H1 (cell line): ENCODE results near the gene TMEM232.

ENCODE experiments used
- BRCA1 ChIP-seq: IDR thresholded peaks from 2 replicates; pipeline ENCODE4 v1.6.1; 2012; ENCODE audit warnings: low read depth, low read length, improper control_type of control experiment
- EP300 ChIP-seq, 2 experiments: IDR thresholded peaks; 1 replicate in 1 of 2; 2 replicates in 1 of 2; pipeline ENCODE4 v1.6.1; 2011 to 2012; ENCODE audit warnings: low read depth in 2 of 2, low read length in 2 of 2, mild to moderate bottlenecking in 2 of 2, borderline replicate concordance in 1 of 2, inconsistent platforms in 1 of 2, moderate library complexity in 1 of 2
- NRF1 ChIP-seq: IDR thresholded peaks from 2 replicates; pipeline ENCODE4 v1.6.1; 2011; ENCODE audit warnings: mild to moderate bottlenecking, low read depth, low read length, improper control_type of control experiment
- PHF8 ChIP-seq: fragments of 200-600 bp; sonication (generic); conservative IDR thresholded peaks from 2 replicates; pipeline ENCODE4 v1.7.1; 2012; ENCODE audit warnings: low read depth, mild to moderate bottlenecking, inconsistent platforms, low read length, moderate library complexity
- POLR2A ChIP-seq, 2 experiments: IDR thresholded peaks; 1 replicate in 1 of 2; 2 replicates in 1 of 2; pipeline ENCODE4 v1.6.1; 2011; ENCODE audit warnings: low read depth in 2 of 2, low read length in 2 of 2, mild to moderate bottlenecking in 2 of 2; ENCODE audit errors: control extremely low read depth in 1 of 2
- POLR2AphosphoS5 ChIP-seq: IDR thresholded peaks from 2 replicates; pipeline ENCODE4 v1.6.1; 2011; ENCODE audit warnings: low read depth, low read length
- TAF1 ChIP-seq: IDR thresholded peaks from 2 replicates; pipeline ENCODE4 v1.6.1; 2011; ENCODE audit warnings: mild to moderate bottlenecking, low read depth, low read length
- YY1 ChIP-seq: IDR thresholded peaks from 2 replicates; pipeline ENCODE4 v1.6.1; 2011; ENCODE audit warnings: low read depth, mild to moderate bottlenecking, low read length
- TF ChIP-seq, protein P1 (sequence below), 3 experiments: IDR thresholded peaks; 1 replicate in 2 of 3; 2 replicates in 1 of 3; pipeline versions ENCODE4 v1.5.1 to v1.6.1; 2011; ENCODE audit warnings: low read length in 3 of 3, mild to moderate bottlenecking in 3 of 3, inconsistent platforms in 2 of 3, low read depth in 1 of 3, moderate library complexity in 1 of 3; ENCODE audit not compliant: insufficient read depth in 1 of 3; ENCODE audit errors: control extremely low read depth in 1 of 3

GRCh38 chr5:110716247-110717245 lies 9.9 kb downstream of the TMEM232 start:
- TF ChIP-seq, protein P1, sequence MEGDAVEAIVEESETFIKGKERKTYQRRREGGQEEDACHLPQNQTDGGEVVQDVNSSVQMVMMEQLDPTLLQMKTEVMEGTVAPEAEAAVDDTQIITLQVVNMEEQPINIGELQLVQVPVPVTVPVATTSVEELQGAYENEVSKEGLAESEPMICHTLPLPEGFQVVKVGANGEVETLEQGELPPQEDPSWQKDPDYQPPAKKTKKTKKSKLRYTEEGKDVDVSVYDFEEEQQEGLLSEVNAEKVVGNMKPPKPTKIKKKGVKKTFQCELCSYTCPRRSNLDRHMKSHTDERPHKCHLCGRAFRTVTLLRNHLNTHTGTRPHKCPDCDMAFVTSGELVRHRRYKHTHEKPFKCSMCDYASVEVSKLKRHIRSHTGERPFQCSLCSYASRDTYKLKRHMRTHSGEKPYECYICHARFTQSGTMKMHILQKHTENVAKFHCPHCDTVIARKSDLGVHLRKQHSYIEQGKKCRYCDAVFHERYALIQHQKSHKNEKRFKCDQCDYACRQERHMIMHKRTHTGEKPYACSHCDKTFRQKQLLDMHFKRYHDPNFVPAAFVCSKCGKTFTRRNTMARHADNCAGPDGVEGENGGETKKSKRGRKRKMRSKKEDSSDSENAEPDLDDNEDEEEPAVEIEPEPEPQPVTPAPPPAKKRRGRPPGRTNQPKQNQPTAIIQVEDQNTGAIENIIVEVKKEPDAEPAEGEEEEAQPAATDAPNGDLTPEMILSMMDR (IDR thresholded peaks at IDR 0.05; ENCODE audit: control extremely low read depth in 1 of 3, insufficient read depth in 1 of 3, low read depth in 1 of 3, low read length in 3 of 3), result no peak
- TF ChIP-seq EP300 (IDR thresholded peaks at IDR 0.05; ENCODE audit: borderline replicate concordance in 1 of 2, low read depth in 2 of 2, low read length in 2 of 2) (no peak), NRF1 (no peak), PHF8 (no peak), BRCA1 (no peak), POLR2A (IDR thresholded peaks at IDR 0.05; ENCODE audit: control extremely low read depth in 1 of 2, low read depth in 2 of 2, low read length in 2 of 2) (no peak), YY1 (no peak), TAF1 (no peak), POLR2AphosphoS5 (no peak)
